Ovary (tissue), 3 donors: Measurements from ENCODE around the gene CEP112.

Experiments
- EP300 ChIP-seq: sonication (generic); formaldehyde crosslinking; IDR thresholded peaks from one replicate; pipeline ENCODE4 v1.6.1; 2017; ENCODE audit warnings: antibody characterized with exemption
- POLR2A ChIP-seq: fragments of 450-650 bp; IDR thresholded peaks from one replicate; pipeline ENCODE4 v1.6.1; 2017; ENCODE audit warnings: antibody characterized with exemption, mild to moderate bottlenecking, moderate library complexity
- TF ChIP-seq, protein P1 (sequence below), 3 donors: fragments of 450-650 bp in 2 of 3; fragments of 200-600 bp in 1 of 3; IDR thresholded peaks; one replicate each; pipeline versions ENCODE4 v1.5.1 to v1.8.0; 2016 to 2022; ENCODE audit warnings: antibody characterized with exemption in 3 of 3, mild to moderate bottlenecking in 1 of 3
- donor health status: DM: no; HTN: no; CAD: no.

DNA sequence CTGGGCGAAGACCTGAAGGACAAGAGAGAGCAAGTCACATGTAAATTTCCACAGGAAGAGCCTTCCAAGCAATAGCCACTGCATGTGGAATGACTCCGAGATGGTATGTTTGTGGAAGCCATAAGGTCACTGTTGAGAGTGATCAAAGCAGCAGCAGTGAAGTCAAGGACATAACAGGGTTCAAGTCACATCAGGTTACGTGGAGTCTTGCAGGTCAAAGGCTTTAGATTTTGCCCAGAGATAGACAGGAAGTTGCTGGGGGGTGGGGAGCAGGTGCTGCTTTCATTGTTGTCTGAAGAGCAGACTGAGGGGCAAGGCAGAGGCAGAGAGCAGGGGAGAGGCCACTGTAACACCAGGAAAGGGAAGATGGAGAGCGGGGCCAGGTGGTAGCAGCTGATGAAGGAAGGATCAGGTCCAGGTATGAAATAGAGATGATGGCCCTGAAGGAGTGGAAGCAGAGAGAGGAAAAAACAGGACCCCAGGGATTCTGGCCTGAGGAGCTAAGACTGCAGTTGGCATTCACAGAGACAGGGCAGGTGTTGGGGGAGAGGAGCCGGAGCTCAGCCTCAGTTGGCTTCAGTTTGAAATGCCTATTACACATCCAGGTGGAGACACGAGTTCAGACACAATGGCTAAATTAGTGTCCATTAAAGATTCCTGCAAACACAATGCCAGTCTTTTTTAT is 501.2 kb downstream of the CEP112 start:
- TF ChIP-seq, protein P1, sequence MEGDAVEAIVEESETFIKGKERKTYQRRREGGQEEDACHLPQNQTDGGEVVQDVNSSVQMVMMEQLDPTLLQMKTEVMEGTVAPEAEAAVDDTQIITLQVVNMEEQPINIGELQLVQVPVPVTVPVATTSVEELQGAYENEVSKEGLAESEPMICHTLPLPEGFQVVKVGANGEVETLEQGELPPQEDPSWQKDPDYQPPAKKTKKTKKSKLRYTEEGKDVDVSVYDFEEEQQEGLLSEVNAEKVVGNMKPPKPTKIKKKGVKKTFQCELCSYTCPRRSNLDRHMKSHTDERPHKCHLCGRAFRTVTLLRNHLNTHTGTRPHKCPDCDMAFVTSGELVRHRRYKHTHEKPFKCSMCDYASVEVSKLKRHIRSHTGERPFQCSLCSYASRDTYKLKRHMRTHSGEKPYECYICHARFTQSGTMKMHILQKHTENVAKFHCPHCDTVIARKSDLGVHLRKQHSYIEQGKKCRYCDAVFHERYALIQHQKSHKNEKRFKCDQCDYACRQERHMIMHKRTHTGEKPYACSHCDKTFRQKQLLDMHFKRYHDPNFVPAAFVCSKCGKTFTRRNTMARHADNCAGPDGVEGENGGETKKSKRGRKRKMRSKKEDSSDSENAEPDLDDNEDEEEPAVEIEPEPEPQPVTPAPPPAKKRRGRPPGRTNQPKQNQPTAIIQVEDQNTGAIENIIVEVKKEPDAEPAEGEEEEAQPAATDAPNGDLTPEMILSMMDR (IDR thresholded peaks at IDR 0.05) = no peak
- TF ChIP-seq POLR2A (no peak), EP300 (no peak)
